GM12872 (cell line): Measurements from ENCODE around the gene GDPD4.

Experiments
- TF ChIP-seq, protein P1 (sequence below): IDR thresholded peaks from 3 replicates; pipeline ENCODE4 v1.5.1; 2011; ENCODE audit warnings: low read depth, mild to moderate bottlenecking, low read length, moderate library complexity; ENCODE audit not compliant: insufficient read depth

GDPD4 gene

DNA sequence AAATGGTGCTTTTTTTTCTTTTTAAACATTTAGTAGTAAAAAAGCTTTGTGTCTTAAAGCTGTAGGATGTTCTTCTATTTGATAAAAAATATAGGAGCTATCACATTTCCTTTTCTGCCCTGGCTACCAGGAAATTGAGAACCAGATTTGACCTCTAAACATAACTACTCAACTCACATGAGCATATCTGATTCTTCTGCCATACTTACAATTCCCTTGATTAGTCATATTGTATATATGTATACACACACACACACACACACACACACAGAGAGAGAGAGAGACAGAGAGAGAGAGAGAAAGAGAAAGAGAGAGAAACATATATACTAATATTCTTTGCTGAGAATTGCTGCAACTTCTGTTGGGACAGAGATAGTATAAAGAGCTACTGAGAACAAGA, 23.0 kb upstream of the GDPD4 start:
- TF ChIP-seq, protein P1, sequence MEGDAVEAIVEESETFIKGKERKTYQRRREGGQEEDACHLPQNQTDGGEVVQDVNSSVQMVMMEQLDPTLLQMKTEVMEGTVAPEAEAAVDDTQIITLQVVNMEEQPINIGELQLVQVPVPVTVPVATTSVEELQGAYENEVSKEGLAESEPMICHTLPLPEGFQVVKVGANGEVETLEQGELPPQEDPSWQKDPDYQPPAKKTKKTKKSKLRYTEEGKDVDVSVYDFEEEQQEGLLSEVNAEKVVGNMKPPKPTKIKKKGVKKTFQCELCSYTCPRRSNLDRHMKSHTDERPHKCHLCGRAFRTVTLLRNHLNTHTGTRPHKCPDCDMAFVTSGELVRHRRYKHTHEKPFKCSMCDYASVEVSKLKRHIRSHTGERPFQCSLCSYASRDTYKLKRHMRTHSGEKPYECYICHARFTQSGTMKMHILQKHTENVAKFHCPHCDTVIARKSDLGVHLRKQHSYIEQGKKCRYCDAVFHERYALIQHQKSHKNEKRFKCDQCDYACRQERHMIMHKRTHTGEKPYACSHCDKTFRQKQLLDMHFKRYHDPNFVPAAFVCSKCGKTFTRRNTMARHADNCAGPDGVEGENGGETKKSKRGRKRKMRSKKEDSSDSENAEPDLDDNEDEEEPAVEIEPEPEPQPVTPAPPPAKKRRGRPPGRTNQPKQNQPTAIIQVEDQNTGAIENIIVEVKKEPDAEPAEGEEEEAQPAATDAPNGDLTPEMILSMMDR, result no peak

DNA sequence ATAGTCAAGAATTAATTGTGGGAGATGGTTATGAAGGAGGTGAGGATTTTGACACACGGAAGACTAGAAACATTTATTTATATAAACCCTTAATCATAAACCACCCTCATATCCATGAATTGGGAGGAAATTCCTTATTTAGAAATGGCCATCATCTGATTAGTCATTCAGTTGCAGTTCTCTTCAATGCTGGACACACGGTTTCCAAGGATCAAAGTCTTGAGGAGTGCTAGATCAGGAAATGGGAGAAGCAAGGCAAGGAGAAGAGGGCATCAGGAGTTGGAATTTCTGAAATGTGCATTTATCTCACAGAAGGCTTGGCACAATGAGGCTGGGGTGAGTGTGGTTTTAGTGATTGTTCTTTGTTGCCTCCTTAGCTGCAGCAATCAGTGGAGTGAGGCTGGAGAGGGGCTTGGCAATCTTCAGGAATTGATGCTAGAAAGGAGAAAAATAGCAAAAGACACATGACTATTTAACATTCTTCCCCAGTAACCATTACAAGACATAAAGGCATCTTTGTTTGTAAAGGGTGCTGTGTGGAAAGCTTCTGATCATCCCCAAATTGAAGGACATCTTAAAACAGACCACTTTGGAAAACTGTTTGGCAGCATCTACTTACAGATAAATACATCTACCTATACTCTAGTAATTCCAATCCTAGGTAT, 21.6 kb upstream of the GDPD4 start:
- TF ChIP-seq, protein P1, result no peak

DNA sequence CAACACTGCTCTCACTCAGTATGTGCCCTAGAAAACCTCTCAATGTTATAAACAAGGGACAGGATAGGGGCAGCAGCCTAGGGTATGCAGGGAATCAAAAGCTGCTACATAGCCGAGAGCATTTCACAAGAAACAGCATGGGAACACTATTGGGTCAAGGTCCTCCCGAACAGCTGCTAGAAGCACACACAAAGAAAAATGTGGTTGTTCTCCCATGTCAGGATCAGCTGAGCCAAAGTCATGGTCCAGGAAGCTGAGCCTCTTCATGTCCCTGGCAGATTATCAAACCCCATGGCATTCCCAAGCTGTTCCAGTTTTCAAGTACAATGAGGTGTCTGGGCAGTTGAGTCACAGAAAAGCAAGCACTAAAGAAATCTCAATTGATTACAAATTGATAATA, 21.0 kb upstream of the GDPD4 start:
- TF ChIP-seq, protein P1, result no peak

DNA sequence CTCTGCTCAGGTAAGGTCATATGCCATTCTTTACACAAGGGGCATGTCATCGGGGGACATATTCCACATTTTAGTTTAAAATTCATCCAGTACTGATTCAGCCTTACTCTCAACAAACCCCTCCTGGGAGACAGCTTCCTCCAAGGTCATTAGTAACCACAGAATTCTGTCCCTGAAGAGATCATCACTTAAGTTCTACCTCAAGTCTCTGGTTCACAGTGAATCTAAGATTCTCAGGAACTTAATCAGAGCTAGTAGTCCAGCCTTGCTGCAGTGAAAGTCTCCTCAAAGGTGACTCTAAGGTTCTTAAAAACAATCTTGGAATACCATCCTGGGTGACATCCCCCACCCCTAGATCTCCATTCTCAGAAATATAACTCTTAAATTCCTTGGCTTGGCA, 18.9 kb upstream of the GDPD4 start:
- TF ChIP-seq, protein P1, result no peak

DNA sequence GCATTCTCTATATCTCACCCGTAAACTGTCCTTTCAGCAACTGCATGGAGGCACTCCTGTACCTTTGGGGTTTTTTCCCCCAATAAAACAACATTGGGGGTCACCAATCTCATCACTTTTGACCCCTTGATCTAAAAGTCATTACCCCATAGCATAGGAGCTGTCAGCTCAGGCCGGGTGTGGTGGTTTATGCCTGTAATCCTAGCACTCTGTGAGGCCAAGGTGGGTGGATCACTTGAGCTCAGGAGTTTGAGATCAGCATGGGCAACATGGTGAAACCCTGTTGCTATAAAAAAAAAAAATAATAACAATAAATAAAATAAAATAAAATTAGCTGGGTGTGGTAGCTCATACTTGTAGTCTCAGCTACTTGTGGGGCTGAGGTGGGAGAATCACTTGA, 17.1 kb upstream of the GDPD4 start:
- TF ChIP-seq, protein P1, result no peak

DNA sequence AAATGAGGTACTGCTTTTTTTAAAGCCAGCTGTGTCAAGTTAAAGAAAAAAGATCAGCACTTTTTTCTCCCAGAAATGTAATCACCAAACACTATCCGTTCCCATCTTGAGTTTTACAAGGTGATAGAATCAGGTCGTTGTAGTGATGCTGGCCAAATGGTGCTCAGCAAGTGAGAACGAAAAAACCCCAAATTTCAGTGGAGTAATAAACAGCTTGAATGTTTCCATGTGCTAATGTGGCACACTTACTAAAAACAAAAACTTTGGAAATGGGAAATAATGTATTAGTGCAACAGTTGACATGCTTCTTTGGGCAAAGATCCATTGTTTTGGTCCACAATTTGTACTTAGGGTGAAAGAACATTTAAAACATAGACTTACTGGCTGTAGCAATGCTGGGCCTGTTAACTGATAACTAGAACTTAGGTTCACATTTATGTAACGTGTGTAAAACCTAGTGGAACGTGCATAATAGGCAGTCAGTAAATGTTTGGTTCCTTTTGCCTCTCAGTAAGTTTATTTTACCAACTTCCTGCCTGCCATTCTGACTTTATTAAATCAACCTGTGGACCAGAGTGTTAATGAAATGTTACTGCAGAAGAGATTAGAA, 15.4 kb upstream of the GDPD4 start:
- TF ChIP-seq, protein P1, result no peak

DNA sequence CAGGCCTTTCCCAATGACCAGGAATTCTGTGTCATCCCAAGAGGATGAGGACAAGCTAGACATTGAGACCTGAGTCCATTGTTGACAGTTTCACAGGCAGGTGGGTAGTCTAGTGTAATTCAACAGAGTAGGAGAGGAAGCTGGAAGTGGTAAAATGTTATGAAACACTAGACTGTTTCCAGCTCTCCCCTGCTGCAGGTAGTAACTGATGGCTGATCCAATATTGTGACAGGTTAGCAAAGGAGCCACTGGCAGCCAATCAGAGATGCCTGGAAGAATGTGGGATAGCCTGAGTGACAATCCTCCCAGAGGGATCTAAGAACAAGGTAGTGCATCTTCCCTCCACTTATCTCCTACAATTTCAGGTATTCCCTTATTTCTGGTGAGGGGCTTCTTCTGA, 10.6 kb upstream of the GDPD4 start:
- TF ChIP-seq, protein P1, result no peak
